MM.1S (cell line): ENCODE data around the gene ADCY9.

ENCODE experiments used
- DNase-seq: peaks from one replicate; pipeline ENCODE4 v3.0.0-alpha.2; 2015
- H2AFZ ChIP-seq: fragments of 300-600 bp; sonication (generic); 2 replicates; pipeline ENCODE4 v1.6.0; 2016; ENCODE audit warnings: antibody characterized with exemption, low read length
- H3F3A ChIP-seq: fragments of 300-600 bp; sonication (generic); 2 replicates; pipeline ENCODE4 v1.6.1; 2016; ENCODE audit warnings: mild to moderate bottlenecking, antibody characterized with exemption, low read length, moderate library complexity, mixed read lengths; ENCODE audit not compliant: insufficient read depth
- H3K27ac ChIP-seq: fragments of 300-600 bp; sonication (generic); 2 replicates; pipeline ENCODE4 v1.5.1; 2016; ENCODE audit warnings: mild to moderate bottlenecking, low read length
- H3K27me3 ChIP-seq: fragments of 300-600 bp; sonication (generic); replicated peaks from 2 replicates; pipeline ENCODE4 v1.6.0; 2016; ENCODE audit warnings: low read length; ENCODE audit not compliant: insufficient read depth
- H3K36me3 ChIP-seq: fragments of 300-600 bp; sonication (generic); replicated peaks from 2 replicates; pipeline ENCODE4 v1.6.1; 2016; ENCODE audit warnings: mild to moderate bottlenecking, low read length, mixed read lengths; ENCODE audit not compliant: insufficient read depth
- H3K4me1 ChIP-seq: fragments of 300-600 bp; sonication (generic); 2 replicates; pipeline ENCODE4 v1.6.1; 2016; ENCODE audit warnings: low read length, mixed read lengths
- H3K4me2 ChIP-seq: fragments of 300-600 bp; sonication (generic); 2 replicates; pipeline ENCODE4 v1.6.0; 2016; ENCODE audit warnings: low read depth, low read length
- H3K4me3 ChIP-seq: fragments of 300-600 bp; sonication (generic); 2 replicates; pipeline ENCODE4 v1.5.1; 2016; ENCODE audit warnings: low read length, mixed read lengths
- H3K79me2 ChIP-seq: fragments of 300-600 bp; sonication (generic); 2 replicates; pipeline ENCODE4 v1.6.1; 2016; ENCODE audit warnings: mixed run types, low read length, mixed read lengths
- H3K9ac ChIP-seq: fragments of 300-600 bp; sonication (generic); 2 replicates; pipeline ENCODE4 v1.6.1; 2016; ENCODE audit warnings: low read length, mixed read lengths
- H3K9me2 ChIP-seq: fragments of 300-600 bp; sonication (generic); replicated peaks from 2 replicates; pipeline ENCODE4 v1.6.1; 2016; ENCODE audit warnings: mild to moderate bottlenecking, low read length, mixed read lengths; ENCODE audit not compliant: insufficient read depth
- H3K9me3 ChIP-seq: fragments of 300-600 bp; sonication (generic); replicated peaks from 2 replicates; pipeline ENCODE4 v1.6.1; 2016; ENCODE audit warnings: mild to moderate bottlenecking, low read length, mixed read lengths; ENCODE audit not compliant: insufficient read depth
- H4K20me1 ChIP-seq: fragments of 300-600 bp; sonication (generic); 2 replicates; pipeline ENCODE4 v1.6.1; 2016; ENCODE audit warnings: mild to moderate bottlenecking, low read length, moderate library complexity, mixed read lengths; ENCODE audit not compliant: insufficient read depth
- CTCF ChIP-seq: fragments of 300-600 bp; sonication (generic); IDR thresholded peaks from 2 replicates; pipeline ENCODE4 v1.5.1; 2016; ENCODE audit warnings: antibody characterized with exemption, low read length, mixed read lengths
- EZH2 ChIP-seq: fragments of 300-600 bp; sonication (generic); optimal IDR thresholded peaks from 2 replicates; pipeline ENCODE3; 2017; ENCODE audit warnings: low read depth, mild to moderate bottlenecking, antibody characterized with exemption, low read length, mixed read lengths
- EZH2phosphoT487 ChIP-seq: fragments of 300-600 bp; sonication (generic); IDR thresholded peaks from 2 replicates; pipeline ENCODE4 v1.6.1; 2018; ENCODE audit warnings: antibody characterized with exemption, low read length

The ADCY9 gene

DNA sequence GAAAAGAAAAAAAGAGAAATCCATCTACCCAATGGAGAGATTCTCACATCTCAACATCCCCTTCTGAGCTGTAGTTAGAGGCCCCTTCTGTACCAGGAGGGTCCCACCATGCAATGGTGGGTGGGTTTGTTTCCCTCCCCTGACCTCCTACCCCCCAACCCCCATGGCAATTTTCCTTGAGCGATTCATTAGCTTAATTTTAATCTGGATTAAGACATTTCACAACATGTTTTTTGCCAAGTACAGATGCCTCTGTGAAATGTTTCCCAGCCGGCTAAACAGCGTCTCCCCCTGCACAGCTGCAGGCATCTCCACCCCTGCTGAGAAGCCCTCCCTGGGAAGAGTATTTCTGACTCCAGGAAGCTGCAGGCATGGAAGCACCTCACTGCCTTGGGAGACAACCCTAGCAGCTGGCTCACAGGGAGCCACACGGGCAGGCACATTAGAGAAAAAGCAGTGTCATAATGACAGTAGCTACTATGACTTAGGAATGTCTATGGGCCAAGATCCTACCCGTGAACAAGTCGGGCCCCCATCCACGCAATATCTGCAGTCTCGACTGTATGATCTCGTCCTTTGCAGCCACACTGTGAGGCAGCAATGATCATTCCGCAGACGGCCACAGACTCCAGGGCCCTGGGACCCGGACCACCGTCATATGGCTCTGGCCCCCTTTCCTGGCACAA lies 117.3 kb downstream of the ADCY9 start:
- Histone ChIP-seq H4K20me1 (no peaks in the 10 kb centered on the region), H3K9ac (no peak overlapping the region), H3K4me2 (no peak overlapping the region), H3F3A (no peaks in the 10 kb centered on the region), H3K27me3 (peaks cover 32% of the 10 kb centered on the region), H3K4me1 (no peaks in the 10 kb centered on the region), H3K4me3 (no peak overlapping the region), H3K79me2 (no peaks in the 10 kb centered on the region), H3K27ac (no peak overlapping the region), H2AFZ (no peak overlapping the region), H3K36me3 (no peaks in the 10 kb centered on the region), H3K9me3 (no peaks in the 10 kb centered on the region), H3K9me2 (no peaks in the 10 kb centered on the region)
- TF ChIP-seq EZH2, result no peak
- TF ChIP-seq EZH2phosphoT487, result no peak
- no peak for TF ChIP-seq CTCF
- no peak for DNase-seq

GRCh38 chr16:3997231-3997841 lies 118.9 kb downstream of the ADCY9 start:
- Histone ChIP-seq H3K36me3 (no peaks in the 10 kb centered on the region), H4K20me1 (no peaks in the 10 kb centered on the region), H3K79me2 (no peaks in the 10 kb centered on the region), H3K27me3 (peaks cover 42% of the 10 kb centered on the region), H3K4me1 (no peaks in the 10 kb centered on the region), H3K9ac (no peak overlapping the region), H3K4me3 (no peak overlapping the region), H2AFZ (no peak overlapping the region), H3K9me3 (no peaks in the 10 kb centered on the region), H3K4me2 (no peak overlapping the region), H3K27ac (no peak overlapping the region), H3F3A (no peaks in the 10 kb centered on the region), H3K9me2 (no peaks in the 10 kb centered on the region)
- no peak for TF ChIP-seq EZH2
- no peak for TF ChIP-seq EZH2phosphoT487
- no peak for TF ChIP-seq CTCF
- DNase-seq, result no peak

DNA sequence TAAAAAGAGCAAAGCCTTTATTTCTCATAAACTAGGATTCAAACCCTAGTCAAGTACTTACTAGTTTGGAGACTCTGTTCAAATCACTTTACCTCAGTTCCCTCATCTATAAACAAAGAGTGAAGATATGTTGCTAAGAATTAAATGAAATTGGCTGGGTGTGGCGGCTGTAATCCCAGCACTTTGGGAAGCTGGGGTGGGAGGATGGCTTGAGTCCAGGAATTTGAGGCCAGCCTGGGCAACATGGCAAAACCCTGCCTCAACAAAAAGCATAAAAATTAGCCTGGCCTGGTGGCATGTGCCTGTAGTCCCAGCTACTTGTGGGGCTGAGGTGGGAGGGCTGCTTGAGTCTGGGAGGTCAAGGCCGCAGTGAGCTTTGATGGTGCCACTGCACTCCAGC lies 121.2 kb downstream of the ADCY9 start:
- DNase-seq, result no peak
- Histone ChIP-seq H3K79me2 (no peaks in the 10 kb centered on the region), H3K4me1 (no peaks in the 10 kb centered on the region), H3K36me3 (no peaks in the 10 kb centered on the region), H3K4me3 (no peak overlapping the region), H2AFZ (no peak overlapping the region), H3K4me2 (no peak overlapping the region), H4K20me1 (no peaks in the 10 kb centered on the region), H3K9ac (no peak overlapping the region), H3K27ac (no peak overlapping the region), H3K9me2 (no peaks in the 10 kb centered on the region), H3K9me3 (no peaks in the 10 kb centered on the region), H3F3A (no peaks in the 10 kb centered on the region), H3K27me3 (peaks cover 49% of the 10 kb centered on the region)
- TF ChIP-seq CTCF (no peak), EZH2phosphoT487 (no peak), EZH2 (no peak)
